ENCODE results near the gene CHGA.

CHGA gene

GRCh38 chr14:92930737-92931602 lies 8.0 kb downstream of the CHGA start:
- DNase-seq (ENCODE audit: low spot score) = no peak

GRCh38 chr14:92931681-92932447 lies 8.9 kb downstream of the CHGA start:
- DNase-seq (ENCODE audit: low spot score) = no peak

- no peak for DNase-seq (ENCODE audit: low spot score)
Observed at GRCh38 chr14:92932448-92933395, 9.8 kb downstream of the CHGA start.

GRCh38 chr14:92933481-92933880 lies 10.5 kb downstream of the CHGA start:
- DNase-seq (ENCODE audit: low spot score) = no peak

DNA sequence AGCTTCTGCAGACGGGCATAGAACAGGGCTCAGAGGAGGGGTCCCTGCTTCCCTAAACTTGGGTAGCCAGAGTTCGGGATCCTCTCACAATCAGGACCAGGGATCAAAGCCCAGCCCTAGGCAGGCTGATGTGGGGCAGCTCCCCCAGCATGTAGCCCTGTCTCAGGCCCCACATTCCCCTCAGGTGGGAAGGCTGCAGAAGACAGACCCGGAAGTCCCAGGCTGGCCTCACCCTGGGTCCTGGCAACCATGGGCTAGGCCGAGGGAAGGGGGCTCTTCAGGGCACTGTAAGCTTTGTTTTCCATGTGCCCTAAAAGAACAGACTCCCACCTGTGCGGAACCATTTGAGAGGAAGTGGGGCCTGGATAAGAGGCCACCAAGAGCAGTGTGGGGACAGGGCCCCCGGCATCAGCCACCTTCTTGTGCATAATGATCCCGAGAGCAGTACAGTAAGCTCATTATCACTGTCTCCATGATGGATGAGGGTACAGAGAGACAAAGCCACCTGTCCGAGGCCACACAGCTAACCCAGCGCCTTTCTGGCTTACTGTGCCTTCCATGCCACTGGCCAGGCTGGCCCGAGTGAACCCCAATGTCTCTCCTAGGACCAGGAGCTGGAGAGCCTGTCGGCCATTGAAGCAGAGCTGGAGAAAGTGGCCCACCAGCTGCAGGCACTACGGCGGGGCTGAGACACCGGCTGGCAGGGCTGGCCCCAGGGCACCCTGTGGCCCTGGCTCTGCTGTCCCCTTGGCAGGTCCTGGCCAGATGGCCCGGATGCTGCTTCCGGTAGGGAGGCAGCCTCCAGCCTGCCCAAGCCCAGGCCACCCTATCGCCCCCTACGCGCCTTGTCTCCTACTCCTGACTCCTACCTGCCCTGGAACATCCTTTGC lies 11.5 kb downstream of the CHGA start:
- no peak for DNase-seq (ENCODE audit: low spot score)

DNA sequence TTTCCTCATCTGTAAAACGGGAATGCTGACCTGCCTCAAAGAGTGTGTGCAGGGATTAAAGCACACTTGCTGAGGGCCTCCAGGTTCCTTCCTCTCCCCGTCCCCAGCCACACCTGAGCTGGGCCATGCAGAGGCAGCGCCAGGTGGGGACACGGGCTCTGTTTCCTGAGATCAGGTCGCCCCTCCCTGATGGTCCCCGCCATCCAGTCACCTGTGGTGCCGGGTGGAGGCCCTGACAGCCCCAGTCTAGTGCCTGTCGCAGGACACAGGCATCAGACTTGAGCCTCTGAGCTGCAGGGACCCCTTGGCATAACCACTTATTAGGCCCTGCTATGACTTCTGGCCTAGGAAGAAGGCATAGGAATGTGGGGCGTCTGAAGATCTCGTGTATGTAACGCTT lies 12.5 kb downstream of the CHGA start:
- DNase-seq (ENCODE audit: low spot score) = no peak

DNA sequence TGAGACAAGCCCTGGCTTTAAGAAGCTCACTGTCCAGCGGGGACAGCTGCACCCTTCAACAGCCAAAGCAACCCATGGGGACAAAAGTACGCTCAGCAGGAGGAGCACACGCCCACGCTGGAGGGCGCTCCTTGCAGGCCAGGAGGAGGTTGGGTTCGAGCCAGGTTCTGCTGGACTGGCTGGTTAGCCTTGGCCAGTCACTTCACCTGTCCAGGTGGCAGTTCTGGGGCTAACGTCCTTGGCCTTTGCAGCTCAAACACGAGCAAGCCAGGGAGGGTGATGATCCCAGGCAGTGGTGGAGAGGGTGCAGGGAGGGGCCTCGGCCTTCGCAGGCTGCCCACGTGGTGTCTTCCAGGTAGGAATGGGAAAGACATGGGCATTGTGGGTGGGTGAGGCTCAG lies 13.1 kb downstream of the CHGA start:
- DNase-seq (ENCODE audit: low spot score) = no peak

DNA sequence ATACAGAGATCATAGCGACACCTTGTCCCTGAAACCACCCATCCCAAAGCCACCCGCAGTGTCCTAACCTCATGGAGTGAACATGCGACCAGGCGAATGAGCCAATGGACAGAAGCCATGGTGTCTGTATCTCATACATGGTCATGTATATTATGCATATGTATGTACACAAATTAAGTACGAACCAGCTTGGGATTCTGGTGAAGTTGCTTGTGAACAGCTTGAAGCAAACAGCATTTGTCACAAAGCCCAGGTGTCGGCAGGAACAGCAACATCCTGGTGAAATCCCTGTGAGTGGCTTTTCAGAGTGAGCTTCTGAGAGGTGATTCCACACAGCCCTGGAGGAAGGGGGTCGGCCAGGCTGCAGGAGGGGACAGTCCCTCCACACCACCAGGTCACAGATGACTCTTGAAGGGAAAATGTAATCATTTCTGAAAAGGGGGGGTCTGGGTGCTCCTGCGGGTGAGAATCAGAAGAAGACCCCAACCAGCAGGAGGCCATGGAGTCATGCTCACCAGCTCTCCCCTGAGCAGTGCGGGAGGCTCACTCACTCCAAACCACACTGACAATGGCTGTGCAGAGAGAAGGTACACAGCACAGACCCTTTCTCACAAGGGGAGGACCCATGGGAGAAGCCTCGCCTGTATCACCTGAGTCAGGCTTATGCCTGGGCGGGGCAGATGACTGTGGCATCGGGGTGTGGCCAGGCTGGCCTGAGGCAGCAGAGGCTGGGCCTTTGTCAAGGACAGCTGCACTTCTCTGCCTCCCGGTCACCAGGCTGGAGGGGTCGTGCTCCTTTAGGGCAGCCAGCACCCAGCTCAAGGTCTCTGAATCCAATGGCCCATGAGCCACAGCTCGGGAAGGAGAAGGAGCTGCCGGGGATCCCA lies 14.3 kb downstream of the CHGA start:
- no peak for DNase-seq (ENCODE audit: low spot score)

GRCh38 chr14:92938235-92938875 lies 15.4 kb downstream of the CHGA start:
- DNase-seq (ENCODE audit: low spot score) = no peak

DNA sequence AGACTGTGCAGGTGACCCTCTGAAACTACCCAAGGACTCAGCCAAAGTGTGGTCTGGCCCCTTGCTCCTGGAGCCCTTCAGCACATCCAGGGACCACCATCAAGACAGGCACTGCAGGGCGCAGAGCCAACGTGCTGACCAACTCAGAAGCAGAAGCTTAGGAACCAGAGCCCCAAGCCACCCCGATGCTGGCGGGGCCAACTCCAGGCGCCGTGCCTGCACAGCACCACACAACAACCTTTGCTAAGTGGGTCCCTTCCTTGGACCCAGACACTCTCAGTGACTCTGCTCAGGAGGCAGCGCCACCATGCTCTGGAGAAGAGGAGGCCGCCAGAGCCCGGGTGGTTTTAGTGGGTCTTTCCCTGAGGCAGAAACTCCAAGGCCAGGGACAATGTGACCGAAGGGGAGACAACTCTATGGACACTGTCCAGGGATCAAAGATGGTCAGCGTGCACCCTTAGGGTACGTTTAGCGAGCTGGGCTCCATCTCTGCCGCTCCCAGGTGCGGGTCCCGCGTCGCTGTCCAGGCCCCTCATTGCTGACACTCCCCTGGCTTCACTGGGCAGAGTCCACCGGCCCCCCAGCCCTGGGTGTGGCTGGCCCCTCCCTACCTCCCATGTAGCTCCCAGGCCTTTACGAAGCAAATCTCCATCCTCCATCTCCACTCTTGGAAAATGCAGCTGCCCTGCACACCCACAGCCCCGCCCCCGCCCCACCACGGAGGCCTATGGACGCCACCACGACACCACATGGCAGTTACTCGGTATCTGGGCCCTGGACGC lies 16.1 kb downstream of the CHGA start:
- DNase-seq (ENCODE audit: low spot score) = no peak

GRCh38 chr14:92939699-92940098 lies 16.7 kb downstream of the CHGA start:
- DNase-seq (ENCODE audit: low spot score) = no peak

- no peak for DNase-seq (ENCODE audit: low spot score)
Observed at GRCh38 chr14:92940543-92940942, 17.6 kb downstream of the CHGA start.

DNA sequence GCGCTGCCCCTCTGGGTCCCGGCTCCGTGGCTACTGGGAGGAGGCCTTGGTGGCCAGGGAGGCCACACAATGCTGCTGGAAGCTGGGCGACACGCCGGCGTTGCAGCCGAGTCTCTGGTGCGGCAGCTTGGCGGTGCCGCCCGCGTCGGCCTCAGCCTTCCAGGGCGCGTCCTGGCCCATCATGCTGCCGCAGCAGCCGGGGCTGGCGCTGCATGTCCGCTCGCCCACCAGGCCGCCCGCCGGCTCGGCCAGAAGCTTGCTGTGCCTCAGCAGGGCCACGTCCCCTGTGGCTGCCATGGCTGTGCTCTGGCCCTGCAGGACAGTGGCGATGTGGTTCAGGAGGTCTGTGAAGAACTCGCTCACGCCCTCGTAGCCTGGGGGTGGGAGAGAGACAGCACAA lies 18.6 kb downstream of the CHGA start:
- no peak for DNase-seq (ENCODE audit: low spot score)

- no peak for DNase-seq (ENCODE audit: low spot score)
Observed at GRCh38 chr14:92942136-92942535, 19.2 kb downstream of the CHGA start.

- no peak for DNase-seq (ENCODE audit: low spot score)
Observed at GRCh38 chr14:92942576-92942975, 19.6 kb downstream of the CHGA start.

GRCh38 chr14:92942976-92943710 lies 20.2 kb downstream of the CHGA start:
- no peak for DNase-seq (ENCODE audit: low spot score)

DNA sequence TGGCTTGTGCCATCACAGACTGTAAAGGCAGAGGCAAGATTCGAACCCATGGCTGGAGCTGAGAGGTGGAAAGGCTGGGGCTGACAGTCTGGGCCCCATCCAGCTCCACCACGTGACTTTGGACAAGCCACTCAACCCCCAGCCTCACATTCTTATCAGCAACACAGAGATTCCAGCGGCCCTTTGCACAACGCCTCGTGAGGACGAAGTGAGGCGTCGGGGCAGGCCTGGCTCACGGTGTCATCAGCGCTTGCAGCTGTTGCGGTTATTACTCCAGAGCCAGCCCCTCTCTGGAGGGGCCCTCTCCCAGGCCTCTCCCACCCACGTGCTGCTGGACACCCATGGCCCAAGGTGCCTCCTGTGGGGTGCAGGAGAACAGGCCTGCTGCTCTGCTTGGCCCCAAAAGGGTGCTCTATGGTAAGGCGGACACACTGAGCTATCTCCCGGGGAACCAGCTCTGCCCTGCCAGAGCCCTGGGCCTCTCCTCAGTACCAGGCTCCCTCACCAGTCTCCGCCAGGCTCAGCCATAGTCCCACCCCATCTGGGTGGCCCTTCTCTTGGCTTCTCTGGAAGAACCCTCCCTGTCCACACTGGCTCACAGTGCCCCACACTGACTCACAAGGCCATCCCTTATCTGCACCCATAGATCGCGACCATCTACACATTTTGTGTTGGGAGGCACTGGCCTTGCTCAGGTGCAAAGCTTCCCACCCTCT lies 21.1 kb downstream of the CHGA start:
- no peak for DNase-seq (ENCODE audit: low spot score)
